Endodermal cell (in vitro differentiated cells): Measurements from ENCODE around the gene ANGPTL5. TPM values are rescaled to one million over a fixed set of nuclear protein-coding genes. Genes with fewer than 3 reads are reported as not detected.

Experiments
- DNase-seq: peaks from one replicate; pipeline ENCODE4 v3.0.0-alpha.2; 2017
- H3K27ac ChIP-seq: 2 replicates; pipeline ENCODE4 v1.5.1; 2013; ENCODE audit warnings: mild to moderate bottlenecking, low read depth, low read length, moderate library complexity
- H3K27me3 ChIP-seq: 2 replicates; pipeline ENCODE4 v1.6.1; 2013; ENCODE audit warnings: mild to moderate bottlenecking, low read length, moderate library complexity; ENCODE audit not compliant: insufficient read depth, control insufficient read depth, poor library complexity, severe bottlenecking
- H3K36me3 ChIP-seq: 2 replicates; pipeline ENCODE4 v1.7.0; 2013; ENCODE audit warnings: mild to moderate bottlenecking, low read length, moderate library complexity; ENCODE audit not compliant: control insufficient read depth, insufficient read depth
- H3K4me1 ChIP-seq: one replicate; pipeline ENCODE4 v1.7.0; 2013; ENCODE audit warnings: low read length; ENCODE audit not compliant: control insufficient read depth, insufficient read depth
- H3K4me3 ChIP-seq: 2 replicates; pipeline ENCODE4 v1.5.1; 2013; ENCODE audit warnings: mild to moderate bottlenecking, low read length, moderate library complexity
- H3K9ac ChIP-seq: 2 replicates; pipeline ENCODE4 v1.6.1; 2013; ENCODE audit warnings: mild to moderate bottlenecking, low read length, moderate library complexity; ENCODE audit not compliant: poor library complexity, severe bottlenecking; ENCODE audit errors: extremely low read depth
- H3K9me3 ChIP-seq: 2 replicates; pipeline ENCODE4 v1.6.1; 2013; ENCODE audit warnings: mild to moderate bottlenecking, low read length, moderate library complexity; ENCODE audit not compliant: control insufficient read depth
- H3K27ac Mint-ChIP-seq: 2 replicates; pipeline ENCODE4 v1.8.0; 2020; ENCODE audit warnings: mixed read lengths
- H3K27me3 Mint-ChIP-seq: 2 replicates; pipeline ENCODE4 v1.8.0; 2021; ENCODE audit warnings: mild to moderate bottlenecking, mixed read lengths; ENCODE audit not compliant: insufficient read depth
- H3K36me3 Mint-ChIP-seq: 2 replicates; pipeline ENCODE4 v1.8.0; 2020; ENCODE audit warnings: low read depth, mixed read lengths
- H3K4me1 Mint-ChIP-seq: 2 replicates; pipeline ENCODE4 v1.8.0; 2020; ENCODE audit warnings: mixed read lengths
- H3K4me3 Mint-ChIP-seq: 2 replicates; pipeline ENCODE4 v1.8.0; 2020; ENCODE audit warnings: mild to moderate bottlenecking, moderate library complexity, mixed read lengths
- H3K9me3 Mint-ChIP-seq: 2 replicates; pipeline ENCODE4 v1.8.0; 2020; ENCODE audit warnings: mild to moderate bottlenecking, mixed read lengths
- CTCF ChIP-seq: fragments of 200-600 bp; sonication (generic); conservative IDR thresholded peaks from 2 replicates; pipeline ENCODE4 v1.5.0; 2021; ENCODE audit warnings: antibody characterized with exemption, mild to moderate bottlenecking
- WGBS, 2 experiments: methylation state at CpG; one replicate each; pipeline versions ENCODE4 v1.1.5 to v1.1.7; 2013; ENCODE audit warnings: missing lambda C conversion rate in 2 of 2, mixed read lengths in 1 of 2; ENCODE audit not compliant: insufficient coverage in 1 of 2, insufficient read length in 1 of 2; 5-methylcytosine and 5-hydroxymethylcytosine counted together
- total RNA-seq, 2 donors: library from RNA; stranded (reverse); fragmentation: NEBNext Ultra II Directional in 1 of 2; extraction: Animal tissue kit (Norgen Biotek cat#: 25700) in 1 of 2; gene quantifications; 2 replicates in 1 of 2; 3 replicates in 1 of 2; pipeline ENCODE4 v1.2.1, GENCODE V29; 2021

Gene ANGPTL5
- total RNA-seq, 2 donors from 2014 or later: not detected

- Mint-ChIP-seq H3K27ac (no peak overlapping the region), H3K4me1 (no peaks in the 10 kb centered on the region), H3K4me3 (no peak overlapping the region), H3K36me3 (no peaks in the 10 kb centered on the region), H3K9me3 (no peaks in the 10 kb centered on the region), H3K27me3 (no peaks in the 10 kb centered on the region)
- no peak overlapping the region for H3K27ac ChIP-seq
- no peaks in the 10 kb centered on the region for H3K27me3 ChIP-seq
- DNase-seq: peak; percentile 51
- no peaks in the 10 kb centered on the region for H3K9me3 ChIP-seq
- WGBS, 2 experiments: 96 to 100% methylated on average over 1 to 5 of the region's 5 CpGs
- no peaks in the 10 kb centered on the region for H3K36me3 ChIP-seq
- peak; percentile 53 for TF ChIP-seq CTCF
- no peaks in the 10 kb centered on the region for H3K4me1 ChIP-seq
- H3K9ac ChIP-seq: no peak overlapping the region
- no peak overlapping the region for H3K4me3 ChIP-seq
Measured at GRCh38 chr11:101929294-101929915, 13.1 kb upstream of the ANGPTL5 start.

GRCh38 chr11:101923554-101923953 lies 7.2 kb upstream of the ANGPTL5 start:
- H3K36me3 ChIP-seq: no peaks in the 10 kb centered on the region
- H3K4me3 ChIP-seq: no peak overlapping the region
- H3K27me3 Mint-ChIP-seq: no peaks in the 10 kb centered on the region
- WGBS, 2 experiments: 100% methylated on average over 2 of the region's 2 CpGs
- H3K9me3 ChIP-seq: no peaks in the 10 kb centered on the region
- DNase-seq: no peak
- no peaks in the 10 kb centered on the region for H3K4me1 ChIP-seq
- H3K4me1 Mint-ChIP-seq: no peaks in the 10 kb centered on the region
- H3K27ac ChIP-seq: no peak overlapping the region
- no peak overlapping the region for H3K9ac ChIP-seq
- no peaks in the 10 kb centered on the region for H3K9me3 Mint-ChIP-seq
- no peaks in the 10 kb centered on the region for H3K27me3 ChIP-seq
- no peak overlapping the region for H3K27ac Mint-ChIP-seq
- no peak overlapping the region for H3K4me3 Mint-ChIP-seq
- no peak for TF ChIP-seq CTCF
- no peaks in the 10 kb centered on the region for H3K36me3 Mint-ChIP-seq

DNA sequence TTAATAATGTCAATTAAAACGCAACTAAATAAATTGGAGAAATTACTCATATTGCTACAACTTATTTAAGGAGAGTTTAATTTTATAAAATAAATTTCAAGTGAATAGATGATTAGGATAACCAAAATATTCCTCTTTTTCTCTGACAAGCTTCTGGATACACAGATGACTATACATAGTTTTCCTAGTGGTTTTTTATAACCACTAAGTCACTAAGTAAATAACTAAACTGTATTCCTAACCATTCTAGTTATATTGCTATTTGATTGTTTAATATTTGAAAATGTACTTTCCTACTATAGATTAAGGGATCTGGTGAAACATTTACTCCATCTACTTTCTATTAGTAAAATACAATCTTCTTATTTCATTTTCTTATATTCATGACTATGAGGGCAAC lies 4.7 kb upstream of the ANGPTL5 start:
- Mint-ChIP-seq H3K27me3 (no peaks in the 10 kb centered on the region), H3K9me3 (no peaks in the 10 kb centered on the region), H3K4me1 (peaks cover 3% of the 10 kb centered on the region), H3K27ac (no peak overlapping the region), H3K36me3 (no peaks in the 10 kb centered on the region), H3K4me3 (no peak overlapping the region)
- H3K27ac ChIP-seq: no peak overlapping the region
- H3K4me3 ChIP-seq: no peak overlapping the region
- no peaks in the 10 kb centered on the region for H3K4me1 ChIP-seq
- WGBS, 2 experiments: no CpG with 5 or more reads among the region's 1 CpG
- no peaks in the 10 kb centered on the region for H3K27me3 ChIP-seq
- TF ChIP-seq CTCF: no peak
- no peak overlapping the region for H3K9ac ChIP-seq
- DNase-seq: no peak
- H3K36me3 ChIP-seq: no peaks in the 10 kb centered on the region
- H3K9me3 ChIP-seq: no peaks in the 10 kb centered on the region
